ENCODE results near the gene CCDC97. TPM values are rescaled to one million over a fixed set of nuclear protein-coding genes. Genes with fewer than 3 reads are reported as not detected.
"Not testable (repeated sequence)": the region's sequence is repeated elsewhere in the genome, so short reads cannot be mapped to it uniquely, and the experiment has no call there.

Gene CCDC97
- total RNA-seq, 1 donor: 11.2 TPM

GRCh38 chr19:41334793-41335192 lies 24.8 kb downstream of the CCDC97 start:
- DNase-seq (ENCODE audit: low read depth): no peak
- H3K4me3 ChIP-seq (ENCODE audit: low read depth, low read length): no peak overlapping the region
- TF ChIP-seq, protein P1, sequence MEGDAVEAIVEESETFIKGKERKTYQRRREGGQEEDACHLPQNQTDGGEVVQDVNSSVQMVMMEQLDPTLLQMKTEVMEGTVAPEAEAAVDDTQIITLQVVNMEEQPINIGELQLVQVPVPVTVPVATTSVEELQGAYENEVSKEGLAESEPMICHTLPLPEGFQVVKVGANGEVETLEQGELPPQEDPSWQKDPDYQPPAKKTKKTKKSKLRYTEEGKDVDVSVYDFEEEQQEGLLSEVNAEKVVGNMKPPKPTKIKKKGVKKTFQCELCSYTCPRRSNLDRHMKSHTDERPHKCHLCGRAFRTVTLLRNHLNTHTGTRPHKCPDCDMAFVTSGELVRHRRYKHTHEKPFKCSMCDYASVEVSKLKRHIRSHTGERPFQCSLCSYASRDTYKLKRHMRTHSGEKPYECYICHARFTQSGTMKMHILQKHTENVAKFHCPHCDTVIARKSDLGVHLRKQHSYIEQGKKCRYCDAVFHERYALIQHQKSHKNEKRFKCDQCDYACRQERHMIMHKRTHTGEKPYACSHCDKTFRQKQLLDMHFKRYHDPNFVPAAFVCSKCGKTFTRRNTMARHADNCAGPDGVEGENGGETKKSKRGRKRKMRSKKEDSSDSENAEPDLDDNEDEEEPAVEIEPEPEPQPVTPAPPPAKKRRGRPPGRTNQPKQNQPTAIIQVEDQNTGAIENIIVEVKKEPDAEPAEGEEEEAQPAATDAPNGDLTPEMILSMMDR (IDR thresholded peaks at IDR 0.05; ENCODE audit: insufficient read depth, low read depth, low read length): no peak

- TF ChIP-seq, protein P1 (IDR thresholded peaks at IDR 0.05; ENCODE audit: insufficient read depth, low read depth, low read length): no peak
- no peak overlapping the region for H3K4me3 ChIP-seq (ENCODE audit: low read depth, low read length)
- DNase-seq (ENCODE audit: low read depth): no peak
Observed at GRCh38 chr19:41335467-41335866, 25.5 kb downstream of the CCDC97 start.

DNA sequence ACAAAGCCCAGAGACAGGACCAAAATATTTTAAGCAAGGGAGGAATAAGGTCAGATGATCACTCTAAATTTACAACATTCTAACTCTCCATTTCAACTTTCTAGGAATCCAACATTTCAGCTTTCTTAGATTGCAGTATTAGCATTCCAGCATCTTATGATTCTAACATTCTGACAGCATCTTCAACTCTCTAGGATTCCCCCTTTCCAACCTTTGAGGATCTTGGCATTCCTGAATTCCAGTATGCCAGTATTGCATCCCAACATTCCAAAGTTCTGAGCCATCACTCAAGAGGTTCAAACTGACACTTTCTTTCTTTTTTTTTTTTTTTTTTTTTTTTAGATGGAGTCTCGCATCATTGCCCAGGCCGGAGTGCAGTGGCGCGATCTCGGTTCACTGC lies 30.0 kb downstream of the CCDC97 start:
- no peak overlapping the region for H3K4me3 ChIP-seq (ENCODE audit: low read depth, low read length)
- no peak for DNase-seq (ENCODE audit: low read depth)
- TF ChIP-seq, protein P1 (IDR thresholded peaks at IDR 0.05; ENCODE audit: insufficient read depth, low read depth, low read length): no peak

DNA sequence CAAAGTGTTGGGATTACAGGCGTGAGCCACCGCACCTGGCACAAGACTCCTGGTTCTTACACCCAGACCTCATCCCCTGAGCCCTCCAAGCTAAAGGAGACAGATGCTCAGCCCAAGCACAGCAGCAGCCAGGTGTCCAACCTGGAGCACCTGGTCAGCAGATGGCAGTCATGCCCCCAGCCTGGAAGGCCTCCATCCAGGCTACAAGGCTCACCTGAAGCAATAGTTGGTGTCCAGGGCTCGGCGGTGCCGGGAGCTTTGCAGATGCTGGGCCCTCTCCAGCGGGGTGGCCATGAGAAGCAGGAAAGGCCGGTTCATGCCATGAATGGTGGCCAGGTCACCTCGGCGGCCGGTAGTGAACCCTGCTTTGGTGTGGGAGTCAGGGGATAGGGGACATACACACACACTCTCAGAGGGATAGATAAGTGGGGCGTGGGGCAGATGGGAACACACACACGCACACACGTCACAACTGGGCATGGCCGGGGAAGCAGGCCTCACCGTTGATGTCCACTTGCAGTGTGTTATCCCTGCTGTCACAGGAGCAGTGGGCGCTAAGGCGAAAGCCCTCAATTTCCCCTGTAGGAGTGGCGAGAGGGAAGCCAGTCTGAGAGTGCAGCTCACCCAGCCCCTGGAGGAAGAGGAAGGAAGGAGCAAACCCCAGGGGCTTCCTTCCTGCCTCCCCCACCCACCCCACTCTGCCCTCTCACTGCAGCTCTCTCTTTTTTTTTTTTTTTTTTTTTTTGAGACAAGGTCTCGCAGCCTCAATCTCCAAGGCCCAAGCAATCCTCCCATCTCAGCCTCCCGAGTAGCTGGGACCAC lies 31.9 kb downstream of the CCDC97 start:
- DNase-seq (ENCODE audit: low read depth): no peak
- TF ChIP-seq, protein P1 (IDR thresholded peaks at IDR 0.05; ENCODE audit: insufficient read depth, low read depth, low read length): no peak
- no peak overlapping the region for H3K4me3 ChIP-seq (ENCODE audit: low read depth, low read length)

DNA sequence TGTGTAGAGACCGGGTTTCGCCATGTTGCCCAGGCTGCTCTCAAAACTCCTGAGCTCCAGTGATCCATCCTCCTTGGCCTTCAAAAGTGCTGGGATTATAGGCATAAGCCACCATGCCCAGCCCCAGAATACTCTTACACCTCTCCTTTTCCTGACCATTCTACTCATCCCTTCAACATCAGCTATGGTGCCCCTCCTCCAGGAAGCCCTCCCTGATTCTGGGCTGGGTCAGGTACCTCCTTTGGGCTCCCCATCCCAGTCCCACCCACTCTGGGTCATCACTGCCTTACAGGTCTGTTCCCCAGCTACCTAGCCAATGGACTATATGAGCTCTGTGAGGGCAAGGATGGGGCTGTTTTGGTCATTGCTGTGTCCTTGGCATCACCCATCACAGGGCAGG lies 34.2 kb downstream of the CCDC97 start:
- no peak overlapping the region for H3K4me3 ChIP-seq (ENCODE audit: low read depth, low read length)
- DNase-seq (ENCODE audit: low read depth): no peak
- TF ChIP-seq, protein P1 (IDR thresholded peaks at IDR 0.05; ENCODE audit: insufficient read depth, low read depth, low read length): no peak

GRCh38 chr19:41346916-41347315 lies 36.9 kb downstream of the CCDC97 start:
- H3K4me3 ChIP-seq (ENCODE audit: low read depth, low read length); DNase-seq (ENCODE audit: low read depth): not testable (repeated sequence)

- peak overlapping the region; percentile 98 for H3K4me3 ChIP-seq (ENCODE audit: low read depth, low read length)
- DNase-seq (ENCODE audit: low read depth): no peak
- TF ChIP-seq, protein P1 (IDR thresholded peaks at IDR 0.05; ENCODE audit: insufficient read depth, low read depth, low read length): no peak
Observed at GRCh38 chr19:41350735-41351338, 40.9 kb downstream of the CCDC97 start.
